Fibroblast of lung (primary cell): ENCODE measurements around the gene POU4F3. TPM values are rescaled to one million over a fixed set of nuclear protein-coding genes. Genes with fewer than 3 reads are reported as not detected.
A peak's percentile ranks its signal among the peaks of the same experiment; 100 is the strongest.

Experiments used
- DNase-seq, 2 donors: peaks; one replicate each; pipeline versions ENCODE4 v3.0.0 to v3.0.0-alpha.2; 2010; ENCODE audit warnings: low read depth in 2 of 2
- H2AFZ ChIP-seq: 2 replicates; pipeline ENCODE4 v1.5.1; 2012; ENCODE audit warnings: low read length, control low read depth, inconsistent platforms
- H3K27ac ChIP-seq: 2 replicates; pipeline ENCODE4 v1.5.1; 2011; ENCODE audit warnings: low read length, control low read depth; ENCODE audit not compliant: insufficient read depth
- H3K27me3 ChIP-seq: 2 replicates; pipeline ENCODE4 v1.5.1; 2011; ENCODE audit warnings: mild to moderate bottlenecking, low read length; ENCODE audit not compliant: control insufficient read depth, insufficient read depth
- H3K36me3 ChIP-seq: 2 replicates; pipeline ENCODE4 v1.5.1; 2011; ENCODE audit warnings: low read length; ENCODE audit not compliant: control insufficient read depth, insufficient read depth
- H3K4me1 ChIP-seq: 2 replicates; pipeline ENCODE4 v1.5.1; 2011; ENCODE audit warnings: low read length; ENCODE audit not compliant: control insufficient read depth, insufficient read depth; ENCODE audit errors: extremely low read depth
- H3K4me2 ChIP-seq: 2 replicates; pipeline ENCODE4 v1.5.1; 2011; ENCODE audit warnings: low read length, control low read depth; ENCODE audit not compliant: insufficient read depth; ENCODE audit errors: extremely low read depth
- H3K4me3 ChIP-seq, 4 experiments: fragments of 200-600 bp in 1 of 4; sonication (generic) in 1 of 4; replicated peaks in 1 of 4; 2 replicates each; pipeline ENCODE4 v1.5.1; 2011 to 2016; ENCODE audit warnings: low read length in 4 of 4, low read depth in 3 of 4, mild to moderate bottlenecking in 3 of 4, control low read depth in 2 of 4, inconsistent platforms in 1 of 4, mixed read lengths in 1 of 4; ENCODE audit not compliant: insufficient read depth in 1 of 4; ENCODE audit errors: control extremely low read depth in 1 of 4
- H3K79me2 ChIP-seq: 2 replicates; pipeline ENCODE4 v1.5.1; 2012; ENCODE audit warnings: mild to moderate bottlenecking, low read length, inconsistent platforms; ENCODE audit not compliant: control insufficient read depth, insufficient read depth
- H3K9ac ChIP-seq: 2 replicates; pipeline ENCODE4 v1.5.1; 2011; ENCODE audit warnings: mild to moderate bottlenecking, low read length, control low read depth; ENCODE audit not compliant: insufficient read depth
- H3K9me3 ChIP-seq: 2 replicates; pipeline ENCODE4 v1.5.1; 2012; ENCODE audit warnings: low read depth, low read length; ENCODE audit not compliant: control insufficient read depth, insufficient read depth
- H4K20me1 ChIP-seq: 2 replicates; pipeline ENCODE4 v1.5.1; 2011; ENCODE audit warnings: low read length; ENCODE audit not compliant: control insufficient read depth, insufficient read depth; ENCODE audit errors: extremely low read depth
- CTCF ChIP-seq, 2 donors: IDR thresholded peaks in 1 of 2; conservative IDR thresholded peaks in 1 of 2; 1 replicate in 1 of 2; 2 replicates in 1 of 2; pipeline ENCODE4 v1.5.1; 2011 to 2012; ENCODE audit warnings: low read length in 2 of 2, control low read depth in 1 of 2, inconsistent platforms in 1 of 2, low read depth in 1 of 2, mild to moderate bottlenecking in 1 of 2
- EZH2 ChIP-seq: IDR thresholded peaks from 2 replicates; pipeline ENCODE4 v1.5.1; 2012; ENCODE audit warnings: low read length, control low read depth, mild to moderate bottlenecking; ENCODE audit errors: missing control alignments
- polyA plus RNA-seq, 2 donors: library from polyadenylated mRNA; depleted of rRNA in 1 of 2; stranded (reverse) in 1 of 2; unstranded in 1 of 2; fragments of >200 nt; gene quantifications; 2 replicates each; pipeline ENCODE4 v1.2.1, GENCODE V29; 2011 to 2012; ENCODE audit warnings: missing spikeins in 1 of 2
- total RNA-seq: library from RNA; depleted of rRNA; stranded (reverse); fragments of >200 nt; gene quantifications from 2 replicates; pipeline ENCODE4 v1.2.1, GENCODE V29; 2014

POU4F3 gene
- total and polyA plus RNA-seq, 2 donors (not counting 1 experiment from before 2014, with no cell fraction given) = not detected

- no peak overlapping the region for H3K4me3 ChIP-seq
- no peak overlapping the region for H2AFZ ChIP-seq
- TF ChIP-seq CTCF (conservative IDR thresholded peaks at IDR 0.05 in 1 of 2, IDR thresholded peaks at IDR 0.05 in 1 of 2; ENCODE audit: low read depth in 1 of 2, low read length in 2 of 2) (no peak), EZH2 (no peak)
- no peak overlapping the region for H3K4me2 ChIP-seq
- no peak overlapping the region for H3K9ac ChIP-seq
- no peaks in the 10 kb centered on the region for H3K36me3 ChIP-seq
- no peaks in the 10 kb centered on the region for H3K79me2 ChIP-seq
- H3K4me1 ChIP-seq = no peaks in the 10 kb centered on the region
- H3K27ac ChIP-seq = no peak overlapping the region
- H3K27me3 ChIP-seq = no peaks in the 10 kb centered on the region
- H3K9me3 ChIP-seq = no peaks in the 10 kb centered on the region
- H4K20me1 ChIP-seq = no peaks in the 10 kb centered on the region
- DNase-seq = no peak
These were observed 40.3 kb downstream of the POU4F3 start for GRCh38 chr5:146378986-146379385.

DNA sequence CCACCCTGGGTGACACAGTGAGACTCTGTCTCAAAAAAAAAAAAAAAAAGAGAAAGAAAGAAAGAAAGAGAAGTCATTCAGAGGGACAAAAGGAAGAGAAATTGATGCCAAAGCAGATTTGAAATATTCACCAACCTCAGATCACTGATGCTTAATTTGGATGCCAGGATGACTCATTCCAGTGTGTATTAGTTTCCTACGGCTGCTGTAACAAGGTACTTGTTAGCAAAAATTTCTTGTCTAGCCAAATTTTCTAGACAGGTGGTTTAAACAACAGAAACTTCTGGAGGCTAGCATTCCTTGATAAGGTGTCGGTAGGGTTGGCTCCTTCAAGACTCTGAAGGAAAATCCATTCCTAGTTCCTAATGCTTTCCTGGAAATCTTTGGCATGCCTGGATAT is 42.1 kb downstream of the POU4F3 start:
- H3K4me3 ChIP-seq = no peak overlapping the region
- no peak overlapping the region for H3K27ac ChIP-seq
- no peak for DNase-seq
- no peaks in the 10 kb centered on the region for H3K9me3 ChIP-seq
- H4K20me1 ChIP-seq = no peaks in the 10 kb centered on the region
- TF ChIP-seq CTCF (conservative IDR thresholded peaks at IDR 0.05 in 1 of 2, IDR thresholded peaks at IDR 0.05 in 1 of 2; ENCODE audit: low read depth in 1 of 2, low read length in 2 of 2) = no peak
- no peak for TF ChIP-seq EZH2
- H3K4me1 ChIP-seq = no peaks in the 10 kb centered on the region
- H2AFZ ChIP-seq = no peak overlapping the region
- no peaks in the 10 kb centered on the region for H3K27me3 ChIP-seq
- H3K9ac ChIP-seq = no peak overlapping the region
- no peak overlapping the region for H3K4me2 ChIP-seq
- no peaks in the 10 kb centered on the region for H3K36me3 ChIP-seq
- H3K79me2 ChIP-seq = no peaks in the 10 kb centered on the region

GRCh38 chr5:146388386-146388785 is 49.7 kb downstream of the POU4F3 start:
- Histone ChIP-seq H3K9me3 (no peaks in the 10 kb centered on the region), H3K4me1 (no peaks in the 10 kb centered on the region), H3K27me3 (no peaks in the 10 kb centered on the region), H3K79me2 (no peaks in the 10 kb centered on the region), H3K4me2 (no peak overlapping the region), H3K36me3 (no peaks in the 10 kb centered on the region), H3K27ac (no peak overlapping the region), H3K4me3 (no peak overlapping the region), H3K9ac (no peak overlapping the region), H4K20me1 (no peaks in the 10 kb centered on the region), H2AFZ (no peak overlapping the region)
- no peak for TF ChIP-seq CTCF (conservative IDR thresholded peaks at IDR 0.05 in 1 of 2, IDR thresholded peaks at IDR 0.05 in 1 of 2; ENCODE audit: low read depth in 1 of 2, low read length in 2 of 2)
- no peak for TF ChIP-seq EZH2
- DNase-seq = peak in 1 of 2 donors; percentile 88
